HG03066 (cell line): ENCODE results near the gene PLEKHH3.
"Not testable (repeated sequence)": the region's sequence is repeated elsewhere in the genome, so short reads cannot be mapped to it uniquely, and the experiment has no call there.

ENCODE experiments used
- ATAC-seq: cut with Tn5 transposase; IDR thresholded peaks from one replicate; pipeline ENCODE4 v1.9.1; 2021; ENCODE audit warnings: low read depth; ENCODE audit not compliant: unreplicated experiment

PLEKHH3 gene

GRCh38 chr17:42647778-42648177 is 29.0 kb downstream of the PLEKHH3 start:
- no peak for ATAC-seq

- no peak for ATAC-seq
These were observed 34.5 kb downstream of the PLEKHH3 start for GRCh38 chr17:42642336-42642735.

- ATAC-seq: no peak
These were observed 36.7 kb downstream of the PLEKHH3 start for GRCh38 chr17:42640121-42640520.

- ATAC-seq: no peak
These were observed 37.2 kb downstream of the PLEKHH3 start for GRCh38 chr17:42639525-42640113.

GRCh38 chr17:42632949-42633444 is 43.8 kb downstream of the PLEKHH3 start:
- ATAC-seq: no peak

- no peak for ATAC-seq
These were observed 47.3 kb downstream of the PLEKHH3 start for GRCh38 chr17:42629411-42630009.

GRCh38 chr17:42627032-42627764 is 49.6 kb downstream of the PLEKHH3 start:
- ATAC-seq: not testable (repeated sequence)

GRCh38 chr17:42623732-42624596 is 52.8 kb downstream of the PLEKHH3 start:
- no peak for ATAC-seq

- no peak for ATAC-seq
These were observed 53.5 kb downstream of the PLEKHH3 start for GRCh38 chr17:42623271-42623670.

GRCh38 chr17:42621987-42622386 is 54.8 kb downstream of the PLEKHH3 start:
- not testable (repeated sequence) for ATAC-seq

GRCh38 chr17:42618442-42619150 is 58.2 kb downstream of the PLEKHH3 start:
- ATAC-seq: peak; percentile 85

- ATAC-seq: no peak
These were observed 58.8 kb downstream of the PLEKHH3 start for GRCh38 chr17:42617956-42618431.
